ENCODE results near the gene MEOX2. TPM values are rescaled to one million over a fixed set of nuclear protein-coding genes. Genes with fewer than 3 reads are reported as not detected.

Gene MEOX2
- total RNA-seq, 1 donor from 2014 or later, result 0.16 TPM

GRCh38 chr7:15681186-15681585 is 5.3 kb downstream of the MEOX2 start:
- DNase-seq, result no peak

- DNase-seq, result no peak
Measured at GRCh38 chr7:15680446-15680845, 6.0 kb downstream of the MEOX2 start.

GRCh38 chr7:15679306-15679705 is 7.2 kb downstream of the MEOX2 start:
- DNase-seq, result no peak

GRCh38 chr7:15678653-15679052 is 7.8 kb downstream of the MEOX2 start:
- DNase-seq, result no peak

GRCh38 chr7:15675379-15675778 is 11.1 kb downstream of the MEOX2 start:
- no peak for DNase-seq

GRCh38 chr7:15674586-15674985 is 11.9 kb downstream of the MEOX2 start:
- DNase-seq, result no peak

- DNase-seq, result no peak
Measured at GRCh38 chr7:15669443-15670090, 16.9 kb downstream of the MEOX2 start.

GRCh38 chr7:15667991-15668390 is 18.5 kb downstream of the MEOX2 start:
- no peak for DNase-seq

- no peak for DNase-seq
Measured at GRCh38 chr7:15662451-15662850, 24.0 kb downstream of the MEOX2 start.

- DNase-seq, result no peak
Measured at GRCh38 chr7:15658247-15658646, 28.2 kb downstream of the MEOX2 start.

- DNase-seq, result no peak
Measured at GRCh38 chr7:15652776-15653290, 33.6 kb downstream of the MEOX2 start.

- no peak for DNase-seq
Measured at GRCh38 chr7:15651693-15652092, 34.8 kb downstream of the MEOX2 start.

- no peak for DNase-seq
Measured at GRCh38 chr7:15650787-15651186, 35.7 kb downstream of the MEOX2 start.

- DNase-seq, result no peak
Measured at GRCh38 chr7:15648461-15648961, 38.0 kb downstream of the MEOX2 start.

GRCh38 chr7:15647309-15647708 is 39.2 kb downstream of the MEOX2 start:
- DNase-seq, result no peak

GRCh38 chr7:15643000-15643705 is 43.3 kb downstream of the MEOX2 start:
- no peak for DNase-seq

- no peak for DNase-seq
Measured at GRCh38 chr7:15628876-15629275, 57.6 kb downstream of the MEOX2 start.

GRCh38 chr7:15626041-15626440 is 60.4 kb downstream of the MEOX2 start:
- no peak for DNase-seq

GRCh38 chr7:15625466-15625865 is 61.0 kb downstream of the MEOX2 start:
- no peak for DNase-seq

- no peak for DNase-seq
Measured at GRCh38 chr7:15621468-15621867, 65.0 kb downstream of the MEOX2 start.

GRCh38 chr7:15620491-15621185 is 65.8 kb downstream of the MEOX2 start:
- no peak for DNase-seq

GRCh38 chr7:15618275-15618674 is 68.2 kb downstream of the MEOX2 start:
- DNase-seq, result no peak

- no peak for DNase-seq
Measured at GRCh38 chr7:15612205-15612604, 74.3 kb downstream of the MEOX2 start.

Data from occipital lobe (tissue), 2 donors.